ENCODE results near the gene CDYL. TPM values are rescaled to one million over a fixed set of nuclear protein-coding genes. Genes with fewer than 3 reads are reported as not detected.

CDYL gene
- total and polyA plus RNA-seq, 2 of the 4 experiments (the other 2 are of a cell fraction): 14.2 to 92.1 TPM

DNA sequence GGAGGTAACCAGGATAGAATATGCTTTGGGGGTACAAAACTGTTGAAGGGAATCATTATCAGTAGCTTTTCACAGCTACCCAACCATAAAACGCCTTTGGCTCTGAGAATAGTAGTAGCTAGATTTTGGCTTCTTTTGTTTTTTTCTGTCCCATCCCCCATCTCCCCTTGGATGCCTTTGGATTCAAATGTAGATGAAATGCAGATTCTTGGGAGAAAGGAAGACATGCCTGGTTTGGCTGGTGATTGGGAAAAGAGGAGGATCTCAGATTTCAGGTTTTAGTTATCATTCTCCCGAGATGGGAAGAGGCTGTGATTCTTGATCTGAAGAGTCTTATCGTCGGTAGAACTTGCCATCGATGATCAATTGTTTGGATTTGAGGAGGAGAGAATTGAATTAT lies 3.5 kb upstream of the CDYL start:
- H4K20me1 ChIP-seq (ENCODE audit: insufficient read depth, low read length): peaks cover 5% of the 10 kb centered on the region; the same call in 1 of the 2 replicates
- H3K9me3 ChIP-seq (ENCODE audit: control insufficient read depth, insufficient read depth, low read length): no peaks in the 10 kb centered on the region
- ATAC-seq (ENCODE audit: low read depth) (no peak), DNase-seq (no peak)
- CTCF ChIA-PET: interaction anchor here (0.6 kb wide), 1 partner anchor 107 kb away, joined by 3 read pairs; no protein-coding TSS in a partner anchor
- no peaks in the 10 kb centered on the region for H3K36me3 ChIP-seq (ENCODE audit: control insufficient read depth, insufficient read depth, low read length)
- H2BK15ac ChIP-seq (ENCODE audit: low read depth, low read length): no peak overlapping the region
- in situ Hi-C loops (cut with MboI; ENCODE audit: low sequenced_read_pairs): no loop called here
- H4K91ac ChIP-seq (ENCODE audit: insufficient read depth, low read depth, low read length): no peak overlapping the region
- no peak overlapping the region for H3K14ac ChIP-seq (replicated peaks; ENCODE audit: low read depth, low read length)
- H2AK9ac ChIP-seq (replicated peaks; ENCODE audit: low read depth, low read length, poor library complexity): no peak overlapping the region
- no TSS peak for BruUV-seq (replicated peaks)
- TF ChIP-seq MAZ (IDR thresholded peaks at IDR 0.05; ENCODE audit: borderline replicate concordance, low read depth, low read length): no peak
- TF ChIP-seq RCOR1 (IDR thresholded peaks at IDR 0.05; ENCODE audit: insufficient replicate concordance, low read length): no peak
- TF ChIP-seq BHLHE40 (IDR thresholded peaks at IDR 0.05; ENCODE audit: low read depth, low read length): no peak
- TF ChIP-seq, protein P1, sequence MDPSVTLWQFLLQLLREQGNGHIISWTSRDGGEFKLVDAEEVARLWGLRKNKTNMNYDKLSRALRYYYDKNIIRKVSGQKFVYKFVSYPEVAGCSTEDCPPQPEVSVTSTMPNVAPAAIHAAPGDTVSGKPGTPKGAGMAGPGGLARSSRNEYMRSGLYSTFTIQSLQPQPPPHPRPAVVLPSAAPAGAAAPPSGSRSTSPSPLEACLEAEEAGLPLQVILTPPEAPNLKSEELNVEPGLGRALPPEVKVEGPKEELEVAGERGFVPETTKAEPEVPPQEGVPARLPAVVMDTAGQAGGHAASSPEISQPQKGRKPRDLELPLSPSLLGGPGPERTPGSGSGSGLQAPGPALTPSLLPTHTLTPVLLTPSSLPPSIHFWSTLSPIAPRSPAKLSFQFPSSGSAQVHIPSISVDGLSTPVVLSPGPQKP (IDR thresholded peaks at IDR 0.05; ENCODE audit: borderline replicate concordance, low read depth, low read length): no peak
- no peak for TF ChIP-seq RFX5 (IDR thresholded peaks at IDR 0.05; ENCODE audit: low read depth, low read length)
- TF ChIP-seq NFE2L2 (IDR thresholded peaks at IDR 0.05; ENCODE audit: low read depth, low read length): no peak
- no peak for TF ChIP-seq RAD21 (IDR thresholded peaks at IDR 0.05; ENCODE audit: low read length)
- no peak for TF ChIP-seq FOS (IDR thresholded peaks at IDR 0.05; ENCODE audit: low read depth, low read length)
- TF ChIP-seq, protein P2, sequence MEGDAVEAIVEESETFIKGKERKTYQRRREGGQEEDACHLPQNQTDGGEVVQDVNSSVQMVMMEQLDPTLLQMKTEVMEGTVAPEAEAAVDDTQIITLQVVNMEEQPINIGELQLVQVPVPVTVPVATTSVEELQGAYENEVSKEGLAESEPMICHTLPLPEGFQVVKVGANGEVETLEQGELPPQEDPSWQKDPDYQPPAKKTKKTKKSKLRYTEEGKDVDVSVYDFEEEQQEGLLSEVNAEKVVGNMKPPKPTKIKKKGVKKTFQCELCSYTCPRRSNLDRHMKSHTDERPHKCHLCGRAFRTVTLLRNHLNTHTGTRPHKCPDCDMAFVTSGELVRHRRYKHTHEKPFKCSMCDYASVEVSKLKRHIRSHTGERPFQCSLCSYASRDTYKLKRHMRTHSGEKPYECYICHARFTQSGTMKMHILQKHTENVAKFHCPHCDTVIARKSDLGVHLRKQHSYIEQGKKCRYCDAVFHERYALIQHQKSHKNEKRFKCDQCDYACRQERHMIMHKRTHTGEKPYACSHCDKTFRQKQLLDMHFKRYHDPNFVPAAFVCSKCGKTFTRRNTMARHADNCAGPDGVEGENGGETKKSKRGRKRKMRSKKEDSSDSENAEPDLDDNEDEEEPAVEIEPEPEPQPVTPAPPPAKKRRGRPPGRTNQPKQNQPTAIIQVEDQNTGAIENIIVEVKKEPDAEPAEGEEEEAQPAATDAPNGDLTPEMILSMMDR (conservative IDR thresholded peaks at IDR 0.05; ENCODE audit: low read depth, low read length): no peak
- no peak for TF ChIP-seq CEBPB (IDR thresholded peaks at IDR 0.05; ENCODE audit: low read depth, low read length)
- TF ChIP-seq MAFK (IDR thresholded peaks at IDR 0.05; ENCODE audit: low read depth, low read length): no peak
- TF ChIP-seq, protein P3, sequence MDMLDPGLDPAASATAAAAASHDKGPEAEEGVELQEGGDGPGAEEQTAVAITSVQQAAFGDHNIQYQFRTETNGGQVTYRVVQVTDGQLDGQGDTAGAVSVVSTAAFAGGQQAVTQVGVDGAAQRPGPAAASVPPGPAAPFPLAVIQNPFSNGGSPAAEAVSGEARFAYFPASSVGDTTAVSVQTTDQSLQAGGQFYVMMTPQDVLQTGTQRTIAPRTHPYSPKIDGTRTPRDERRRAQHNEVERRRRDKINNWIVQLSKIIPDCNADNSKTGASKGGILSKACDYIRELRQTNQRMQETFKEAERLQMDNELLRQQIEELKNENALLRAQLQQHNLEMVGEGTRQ (IDR thresholded peaks at IDR 0.05; ENCODE audit: low read depth, low read length): no peak
- TF ChIP-seq POLR2A (IDR thresholded peaks at IDR 0.05; ENCODE audit: low read depth, low read length): no peak
- H3K4ac ChIP-seq (ENCODE audit: low read depth, low read length): no peak overlapping the region
- POLR2A ChIA-PET (ENCODE audit: unreplicated experiment): no interaction called here
- no peaks in the 10 kb centered on the region for H3K9me1 ChIP-seq (ENCODE audit: insufficient read depth, low read length)
- intact Hi-C loops (cut with micrococcal nuclease): no loop called here
- H3K27ac ChIP-seq (ENCODE audit: insufficient read depth, low read length): no peak overlapping the region
- peaks cover 4 to 8% of the 10 kb centered on the region in 2 experiments for H3K79me1 ChIP-seq (ENCODE audit: low read depth in 1 of 2, low read length in 2 of 2)
- H3K23ac ChIP-seq (ENCODE audit: low read depth, low read length): no peak overlapping the region
- no peak overlapping the region for H2BK20ac ChIP-seq (ENCODE audit: low read depth, low read length)
- H3K18ac ChIP-seq (ENCODE audit: low read depth, low read length): no peak overlapping the region
- no peaks in the 10 kb centered on the region; the same call in 1 of the 2 replicates for H3K4me1 ChIP-seq (ENCODE audit: control insufficient read depth, insufficient read depth, low read length)
- H2AK5ac ChIP-seq (ENCODE audit: low read depth, low read length): no peak overlapping the region
- no peak overlapping the region for H2BK5ac ChIP-seq (ENCODE audit: low read depth, low read length, poor library complexity, severe bottlenecking)
- H3K9ac ChIP-seq (ENCODE audit: low read depth, low read length): no peak overlapping the region
- no peak overlapping the region for H3K4me3 ChIP-seq (ENCODE audit: insufficient read depth, low read depth, low read length)
- no peak overlapping the region for H2BK120ac ChIP-seq (ENCODE audit: low read depth, low read length)
- WGBS, 2 experiments (ENCODE audit: extremely low coverage in 2 of 2, insufficient read length in 1 of 2): 26% methylated on average over 4 of the region's 5 CpGs; no CpG with 5 or more reads in 1 of the 2 experiments
- H3K4me2 ChIP-seq (ENCODE audit: low read depth, low read length): no peak overlapping the region
- no peak overlapping the region for H2AFZ ChIP-seq (replicated peaks; ENCODE audit: low read length, poor library complexity)
- H4K5ac ChIP-seq (ENCODE audit: low read depth, low read length): no peak overlapping the region
- dilution Hi-C loops (cut with HindIII; ENCODE audit: low sequenced_read_pairs, unreplicated experiment): no loop called here
- no peak overlapping the region for H3K56ac ChIP-seq (ENCODE audit: extremely low read depth, insufficient read depth, low read length)
- peaks cover 3% of the 10 kb centered on the region for H3K27me3 ChIP-seq (ENCODE audit: control insufficient read depth, insufficient read depth, low read length)
- H4K8ac ChIP-seq (ENCODE audit: low read depth in 2 of 2, low read length in 2 of 2): no peak overlapping the region

Data from IMR-90 (cell line).